ENCODE data around the gene FRMD7.

Gene FRMD7

DNA sequence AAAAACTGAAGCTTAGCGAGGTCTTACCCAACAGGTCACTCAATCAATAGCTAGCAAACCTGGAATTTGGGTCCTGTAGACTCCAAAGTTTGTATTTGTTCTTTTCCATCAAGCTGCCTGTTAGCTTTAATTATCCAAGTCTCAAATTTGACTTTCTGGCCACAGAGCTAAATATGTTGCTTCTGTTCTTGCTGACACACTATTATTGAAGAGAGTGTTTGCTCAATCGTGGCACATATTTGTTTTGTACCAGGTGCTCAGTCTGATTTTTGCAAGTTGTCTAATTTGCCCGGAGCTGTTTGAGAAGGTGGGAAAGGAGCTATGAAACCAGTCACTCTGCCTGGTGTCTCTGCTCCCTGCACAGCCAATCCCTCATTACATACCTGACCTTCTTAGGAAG, 41.7 kb upstream of the FRMD7 start (continued):
- TF ChIP-seq SCRT1 (tag by site-specific recombination; IDR thresholded peaks at IDR 0.05; ENCODE audit: borderline replicate concordance) = no peak

DNA sequence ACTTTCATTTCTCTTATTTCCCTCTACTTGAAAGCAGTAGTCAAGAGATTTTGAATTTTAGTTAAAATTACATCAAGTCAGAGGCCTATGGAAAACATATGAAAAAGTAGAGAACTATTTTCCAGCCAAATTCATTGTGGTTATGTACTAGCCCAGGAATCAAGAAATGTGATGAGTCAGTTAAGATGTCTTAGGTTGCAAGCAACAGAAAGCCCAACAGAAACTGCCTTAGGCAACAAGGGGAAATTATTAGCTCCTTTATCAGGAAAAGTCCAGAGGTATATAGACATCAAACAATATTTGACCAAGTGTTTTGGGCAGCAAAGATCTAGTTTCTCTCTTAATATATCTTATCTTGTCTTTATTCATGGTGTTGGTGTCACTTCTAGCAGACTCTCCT, 37.8 kb upstream of the FRMD7 start:
- Histone ChIP-seq H3K4me3 (ENCODE audit: low read depth, low read length) (no peak overlapping the region), H3K36me3 (ENCODE audit: control insufficient read depth in 2 of 2, insufficient read depth in 1 of 2, low read length in 2 of 2) (no peaks in the 10 kb centered on the region), H3K27ac (ENCODE audit: extremely low read depth, low read depth, low read length) (no peak overlapping the region), H3K4me1 (ENCODE audit: control insufficient read depth, insufficient read depth, low read length) (no peaks in the 10 kb centered on the region), H3K9me3 (ENCODE audit: control insufficient read depth, insufficient read depth, low read depth, low read length) (no peaks in the 10 kb centered on the region; the same call in 1 of the 2 replicates)
- TF ChIP-seq ZNF366 (tag by site-specific recombination; conservative IDR thresholded peaks at IDR 0.05) (no peak), WT1 (tag by site-specific recombination; IDR thresholded peaks at IDR 0.05) (no peak), IKZF3 (tag by site-specific recombination; IDR thresholded peaks at IDR 0.05) (no peak), ZNF221 (tag by site-specific recombination; IDR thresholded peaks at IDR 0.05; ENCODE audit: borderline replicate concordance) (no peak), KLF16 (tag by site-specific recombination; IDR thresholded peaks at IDR 0.05) (no peak), ZIC2 (tag by site-specific recombination; IDR thresholded peaks at IDR 0.05) (no peak), ZNF785 (tag by site-specific recombination; IDR thresholded peaks at IDR 0.05) (no peak), ZNF138 (tag by site-specific recombination; IDR thresholded peaks at IDR 0.05; ENCODE audit: borderline replicate concordance) (no peak), ZNF473 (tag by site-specific recombination; IDR thresholded peaks at IDR 0.05) (no peak), ZNF416 (tag by site-specific recombination; IDR thresholded peaks at IDR 0.05) (no peak)
- TF ChIP-seq, protein P1, sequence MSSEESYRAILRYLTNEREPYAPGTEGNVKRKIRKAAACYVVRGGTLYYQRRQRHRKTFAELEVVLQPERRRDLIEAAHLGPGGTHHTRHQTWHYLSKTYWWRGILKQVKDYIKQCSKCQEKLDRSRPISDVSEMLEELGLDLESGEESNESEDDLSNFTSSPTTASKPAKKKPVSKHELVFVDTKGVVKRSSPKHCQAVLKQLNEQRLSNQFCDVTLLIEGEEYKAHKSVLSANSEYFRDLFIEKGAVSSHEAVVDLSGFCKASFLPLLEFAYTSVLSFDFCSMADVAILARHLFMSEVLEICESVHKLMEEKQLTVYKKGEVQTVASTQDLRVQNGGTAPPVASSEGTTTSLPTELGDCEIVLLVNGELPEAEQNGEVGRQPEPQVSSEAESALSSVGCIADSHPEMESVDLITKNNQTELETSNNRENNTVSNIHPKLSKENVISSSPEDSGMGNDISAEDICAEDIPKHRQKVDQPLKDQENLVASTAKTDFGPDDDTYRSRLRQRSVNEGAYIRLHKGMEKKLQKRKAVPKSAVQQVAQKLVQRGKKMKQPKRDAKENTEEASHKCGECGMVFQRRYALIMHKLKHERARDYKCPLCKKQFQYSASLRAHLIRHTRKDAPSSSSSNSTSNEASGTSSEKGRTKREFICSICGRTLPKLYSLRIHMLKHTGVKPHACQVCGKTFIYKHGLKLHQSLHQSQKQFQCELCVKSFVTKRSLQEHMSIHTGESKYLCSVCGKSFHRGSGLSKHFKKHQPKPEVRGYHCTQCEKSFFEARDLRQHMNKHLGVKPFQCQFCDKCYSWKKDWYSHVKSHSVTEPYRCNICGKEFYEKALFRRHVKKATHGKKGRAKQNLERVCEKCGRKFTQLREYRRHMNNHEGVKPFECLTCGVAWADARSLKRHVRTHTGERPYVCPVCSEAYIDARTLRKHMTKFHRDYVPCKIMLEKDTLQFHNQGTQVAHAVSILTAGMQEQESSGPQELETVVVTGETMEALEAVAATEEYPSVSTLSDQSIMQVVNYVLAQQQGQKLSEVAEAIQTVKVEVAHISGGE (tag by site-specific recombination; conservative IDR thresholded peaks at IDR 0.05; ENCODE audit: low read depth) = no peak
- CTCF ChIA-PET = no interaction called here
- POLR2A ChIA-PET = no interaction called here

DNA sequence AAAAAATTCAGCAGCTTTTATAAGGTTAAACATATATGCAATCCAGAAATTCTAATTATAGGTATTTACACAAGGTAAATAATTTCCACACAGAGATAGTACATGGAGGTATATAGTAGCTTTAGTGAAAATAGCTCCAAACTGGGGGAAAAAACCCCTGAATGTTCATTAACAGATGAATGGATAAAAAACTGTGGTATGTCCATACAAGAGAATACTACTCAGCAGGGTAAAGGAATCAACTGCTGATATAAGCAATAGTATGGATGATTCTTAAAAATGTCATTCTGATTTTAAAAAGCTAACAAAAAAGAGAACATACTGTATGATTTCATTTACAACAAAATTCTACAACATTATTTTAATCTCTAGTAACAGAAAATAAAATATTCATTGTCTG, 37.2 kb upstream of the FRMD7 start:
- Histone ChIP-seq H3K9me3 (ENCODE audit: control insufficient read depth, insufficient read depth, low read depth, low read length) (no peaks in the 10 kb centered on the region; the same call in 1 of the 2 replicates), H3K4me1 (ENCODE audit: control insufficient read depth, insufficient read depth, low read length) (no peaks in the 10 kb centered on the region), H3K36me3 (ENCODE audit: control insufficient read depth in 2 of 2, insufficient read depth in 1 of 2, low read length in 2 of 2) (no peaks in the 10 kb centered on the region), H3K4me3 (ENCODE audit: low read depth, low read length) (no peak overlapping the region), H3K27ac (ENCODE audit: extremely low read depth, low read depth, low read length) (no peak overlapping the region)
- ChIA-PET POLR2A (no interaction called here), CTCF (no interaction called here)
- TF ChIP-seq ZNF555 (tag by site-specific recombination; conservative IDR thresholded peaks at IDR 0.05) = no peak
- TF ChIP-seq KLF8 (tag by site-specific recombination; IDR thresholded peaks at IDR 0.05) = no peak
- no peak for TF ChIP-seq ZNF10 (tag by site-specific recombination; IDR thresholded peaks at IDR 0.05)
- no peak for TF ChIP-seq GLIS2 (tag by site-specific recombination; IDR thresholded peaks at IDR 0.05)
- no peak for TF ChIP-seq ZFHX2 (tag by site-specific recombination; conservative IDR thresholded peaks at IDR 0.05)
- TF ChIP-seq GLI2 (tag by site-specific recombination; IDR thresholded peaks at IDR 0.05; ENCODE audit: borderline replicate concordance, low read depth) = no peak
- TF ChIP-seq KLF1 (tag by site-specific recombination; IDR thresholded peaks at IDR 0.05) = no peak
- TF ChIP-seq, protein P2, sequence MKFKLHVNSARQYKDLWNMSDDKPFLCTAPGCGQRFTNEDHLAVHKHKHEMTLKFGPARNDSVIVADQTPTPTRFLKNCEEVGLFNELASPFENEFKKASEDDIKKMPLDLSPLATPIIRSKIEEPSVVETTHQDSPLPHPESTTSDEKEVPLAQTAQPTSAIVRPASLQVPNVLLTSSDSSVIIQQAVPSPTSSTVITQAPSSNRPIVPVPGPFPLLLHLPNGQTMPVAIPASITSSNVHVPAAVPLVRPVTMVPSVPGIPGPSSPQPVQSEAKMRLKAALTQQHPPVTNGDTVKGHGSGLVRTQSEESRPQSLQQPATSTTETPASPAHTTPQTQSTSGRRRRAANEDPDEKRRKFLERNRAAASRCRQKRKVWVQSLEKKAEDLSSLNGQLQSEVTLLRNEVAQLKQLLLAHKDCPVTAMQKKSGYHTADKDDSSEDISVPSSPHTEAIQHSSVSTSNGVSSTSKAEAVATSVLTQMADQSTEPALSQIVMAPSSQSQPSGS (tag by site-specific recombination; IDR thresholded peaks at IDR 0.05; ENCODE audit: low read depth) = no peak
- no peak for TF ChIP-seq ZNF830 (tag by site-specific recombination; IDR thresholded peaks at IDR 0.05; ENCODE audit: low read depth)
